ENCODE data around the gene SPATS2.

The SPATS2 gene

DNA sequence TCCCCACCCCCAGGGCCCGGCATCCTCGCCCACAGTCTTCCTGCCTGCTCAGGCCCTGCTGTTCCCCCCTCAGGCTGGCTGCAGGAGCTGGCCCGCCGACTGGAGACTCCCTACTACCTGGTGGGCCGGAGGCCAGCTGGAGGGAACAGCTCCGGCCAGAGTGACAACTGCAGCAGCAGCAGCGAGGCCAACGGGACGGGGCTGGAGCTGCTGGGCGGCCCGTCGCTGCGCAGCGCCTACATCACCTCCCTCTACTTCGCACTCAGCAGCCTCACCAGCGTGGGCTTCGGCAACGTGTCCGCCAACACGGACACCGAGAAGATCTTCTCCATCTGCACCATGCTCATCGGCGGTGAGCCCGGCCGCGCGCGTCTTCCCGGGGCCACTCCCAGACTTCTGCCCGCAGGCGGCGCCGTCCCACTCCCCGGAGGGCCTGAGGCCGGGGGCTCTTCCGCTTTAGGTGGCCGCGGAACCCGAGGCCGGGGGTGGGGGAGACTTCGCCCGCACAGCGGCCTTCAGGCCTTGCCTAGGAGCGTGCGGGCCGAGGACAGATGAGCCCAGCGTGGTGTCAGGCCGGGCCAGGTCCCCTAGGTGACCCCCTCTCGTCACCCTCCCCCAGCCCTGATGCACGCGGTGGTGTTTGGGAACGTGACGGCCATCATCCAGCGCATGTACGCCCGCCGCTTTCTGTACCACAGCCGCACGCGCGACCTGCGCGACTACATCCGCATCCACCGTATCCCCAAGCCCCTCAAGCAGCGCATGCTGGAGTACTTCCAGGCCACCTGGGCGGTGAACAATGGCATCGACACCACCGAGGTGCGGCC, 181.8 kb downstream of the SPATS2 start:
- 36 to 56% methylated on average over 42 to 54 of the region's 70 CpGs for WGBS, 2 experiments (ENCODE audit: insufficient coverage in 2 of 2)
- Histone ChIP-seq H3K4me3 (ENCODE audit: extremely low read depth, insufficient read depth, low read length, poor library complexity, severe bottlenecking) (no peak overlapping the region), H3K9me3 (ENCODE audit: control insufficient read depth, low read length) (no peaks in the 10 kb centered on the region), H3K36me3 (ENCODE audit: control insufficient read depth, insufficient read depth, low read length) (no peaks in the 10 kb centered on the region), H3K4me1 (ENCODE audit: control insufficient read depth, insufficient read depth, low read length, poor library complexity, severe bottlenecking) (peaks cover 7% of the 10 kb centered on the region), H3K27ac (ENCODE audit: low read depth, low read length, severe bottlenecking) (no peak overlapping the region)

DNA sequence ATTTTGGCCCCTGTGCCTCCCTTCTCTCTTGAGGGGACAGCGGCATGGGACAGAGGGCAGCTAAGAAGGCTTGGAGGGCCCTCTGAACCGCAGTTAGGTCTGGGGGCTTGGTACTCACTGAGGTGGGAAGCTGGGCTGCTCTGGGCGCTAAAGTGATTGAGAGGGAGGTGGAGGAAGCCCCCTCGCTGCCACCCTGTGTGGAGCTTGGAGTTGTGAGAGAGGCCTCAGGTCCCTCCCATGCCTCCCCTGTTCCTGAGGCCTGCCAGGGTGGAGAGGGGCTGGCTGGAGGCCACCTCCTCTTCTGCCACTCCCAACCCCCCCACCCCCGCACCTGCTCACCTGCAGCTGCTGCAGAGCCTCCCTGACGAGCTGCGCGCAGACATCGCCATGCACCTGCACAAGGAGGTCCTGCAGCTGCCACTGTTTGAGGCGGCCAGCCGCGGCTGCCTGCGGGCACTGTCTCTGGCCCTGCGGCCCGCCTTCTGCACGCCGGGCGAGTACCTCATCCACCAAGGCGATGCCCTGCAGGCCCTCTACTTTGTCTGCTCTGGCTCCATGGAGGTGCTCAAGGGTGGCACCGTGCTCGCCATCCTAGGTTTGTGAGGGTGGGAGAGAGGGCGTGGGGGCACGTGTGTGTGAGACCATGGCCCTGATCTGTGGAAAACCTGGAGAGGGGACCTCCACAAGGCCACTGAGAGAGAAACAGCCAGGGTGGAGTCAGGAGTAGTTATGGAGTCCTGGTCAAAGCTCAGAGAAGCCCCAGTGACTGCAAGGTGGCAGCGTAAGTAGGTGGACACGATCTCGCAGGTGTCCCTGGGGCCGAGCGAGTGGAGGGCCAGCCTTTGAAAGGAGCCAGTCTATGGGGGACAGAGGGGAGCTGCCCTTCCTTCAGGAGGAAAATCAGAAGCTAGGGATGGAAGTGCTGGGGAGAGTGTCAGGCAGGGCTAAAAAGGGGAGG, 182.8 kb downstream of the SPATS2 start:
- Histone ChIP-seq H3K9me3 (ENCODE audit: control insufficient read depth, low read length) (no peaks in the 10 kb centered on the region), H3K27ac (ENCODE audit: low read depth, low read length, severe bottlenecking) (no peak overlapping the region), H3K4me3 (ENCODE audit: extremely low read depth, insufficient read depth, low read length, poor library complexity, severe bottlenecking) (no peak overlapping the region), H3K4me1 (ENCODE audit: control insufficient read depth, insufficient read depth, low read length, poor library complexity, severe bottlenecking) (peaks cover 7% of the 10 kb centered on the region), H3K36me3 (ENCODE audit: control insufficient read depth, insufficient read depth, low read length) (no peaks in the 10 kb centered on the region)
- WGBS, 2 experiments (ENCODE audit: insufficient coverage in 2 of 2): 92 to 94% methylated on average over 21 to 22 of the region's 28 CpGs

DNA sequence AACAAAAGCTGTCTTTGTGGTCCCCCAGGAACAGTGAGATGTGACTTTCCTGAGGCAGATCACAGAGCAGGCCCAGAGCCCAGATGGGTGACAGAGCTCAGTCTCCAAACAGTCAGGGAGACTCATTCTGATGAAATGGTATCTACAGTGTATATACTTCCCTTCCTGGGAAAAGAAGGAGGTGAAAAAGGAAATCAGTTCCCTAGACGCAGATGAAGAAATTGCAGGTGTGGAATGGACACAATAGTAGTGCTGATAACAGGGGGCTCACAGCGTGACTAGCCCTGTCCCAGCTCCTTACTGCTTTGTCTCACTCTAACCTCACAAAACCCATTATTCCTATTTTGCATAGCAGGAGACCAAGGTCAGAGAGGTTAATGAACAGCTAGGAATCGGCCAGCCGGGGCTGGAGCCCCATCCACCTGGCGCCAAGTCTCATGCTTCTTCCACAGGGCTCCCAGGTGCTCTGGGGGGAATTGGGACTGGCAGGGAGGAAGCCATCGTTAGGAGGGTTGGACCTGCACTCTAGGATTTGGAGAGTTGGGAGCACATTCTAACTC, 183.5 kb downstream of the SPATS2 start:
- no peak overlapping the region for H3K27ac ChIP-seq (ENCODE audit: low read depth, low read length, severe bottlenecking)
- peaks cover 11% of the 10 kb centered on the region for H3K4me1 ChIP-seq (ENCODE audit: control insufficient read depth, insufficient read depth, low read length, poor library complexity, severe bottlenecking)
- H3K36me3 ChIP-seq (ENCODE audit: control insufficient read depth, insufficient read depth, low read length): peaks cover under 1% of the 10 kb centered on the region
- no peaks in the 10 kb centered on the region for H3K9me3 ChIP-seq (ENCODE audit: control insufficient read depth, low read length)
- 86 to 87% methylated on average over 3 of the region's 6 CpGs for WGBS, 2 experiments (ENCODE audit: insufficient coverage in 2 of 2)
- no peak overlapping the region for H3K4me3 ChIP-seq (ENCODE audit: extremely low read depth, insufficient read depth, low read length, poor library complexity, severe bottlenecking)

DNA sequence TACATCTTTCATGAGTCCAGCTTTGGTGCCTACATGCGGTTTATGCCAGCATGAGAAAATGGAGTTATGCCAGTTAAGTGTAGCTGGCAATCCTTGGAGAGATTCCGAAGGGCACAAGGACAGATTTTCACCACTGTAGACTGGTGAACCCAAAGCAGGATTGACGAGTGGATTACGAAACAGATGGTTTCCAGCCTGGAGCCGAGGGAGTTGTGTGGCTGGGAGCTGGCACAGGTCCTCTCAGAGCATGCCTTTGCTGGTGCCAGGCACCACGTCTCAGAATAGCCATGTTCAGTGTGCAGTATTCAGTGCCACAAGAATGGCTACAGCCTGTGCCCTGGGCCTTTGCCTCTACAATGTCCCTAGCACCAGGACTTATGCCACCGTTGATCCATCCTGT, 184.8 kb downstream of the SPATS2 start:
- H3K4me1 ChIP-seq (ENCODE audit: control insufficient read depth, insufficient read depth, low read length, poor library complexity, severe bottlenecking): peaks cover 11% of the 10 kb centered on the region
- WGBS, 2 experiments (ENCODE audit: insufficient coverage in 2 of 2): 89 to 90% methylated on average over 7 of the region's 7 CpGs

DNA sequence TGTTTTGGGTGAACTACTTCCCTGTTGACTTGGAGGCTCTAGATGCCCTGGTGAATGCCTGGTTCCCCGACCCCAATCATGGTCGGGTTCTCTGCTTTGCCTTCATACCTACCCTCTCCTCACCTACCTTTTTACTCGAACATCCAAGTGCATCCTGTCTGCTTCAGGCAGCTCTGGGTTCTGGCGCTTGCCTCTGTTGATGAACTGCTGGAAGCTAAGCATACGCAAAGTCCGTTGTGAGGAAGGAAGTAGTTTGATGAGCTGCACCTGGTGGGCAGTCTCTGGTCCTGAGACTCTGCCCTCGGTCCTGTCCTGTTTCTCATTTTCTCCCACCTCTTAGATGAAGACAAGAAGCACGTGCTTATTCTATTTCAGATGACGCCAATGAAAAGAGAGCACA, 185.2 kb downstream of the SPATS2 start:
- no peak overlapping the region for H3K27ac ChIP-seq (ENCODE audit: low read depth, low read length, severe bottlenecking)
- no peak overlapping the region for H3K4me3 ChIP-seq (ENCODE audit: extremely low read depth, insufficient read depth, low read length, poor library complexity, severe bottlenecking)
- H3K4me1 ChIP-seq (ENCODE audit: control insufficient read depth, insufficient read depth, low read length, poor library complexity, severe bottlenecking): peaks cover 11% of the 10 kb centered on the region
- H3K9me3 ChIP-seq (ENCODE audit: control insufficient read depth, low read length): no peaks in the 10 kb centered on the region
- peaks cover 16% of the 10 kb centered on the region for H3K36me3 ChIP-seq (ENCODE audit: control insufficient read depth, insufficient read depth, low read length)
- WGBS, 2 experiments (ENCODE audit: insufficient coverage in 2 of 2): 81 to 98% methylated on average over 6 to 8 of the region's 9 CpGs

More for the DNA sequence above, 184.8 kb downstream of the SPATS2 start:
- peaks cover 12% of the 10 kb centered on the region for H3K36me3 ChIP-seq (ENCODE audit: control insufficient read depth, insufficient read depth, low read length)
- no peak overlapping the region for H3K27ac ChIP-seq (ENCODE audit: low read depth, low read length, severe bottlenecking)
- H3K4me3 ChIP-seq (ENCODE audit: extremely low read depth, insufficient read depth, low read length, poor library complexity, severe bottlenecking): no peak overlapping the region
- no peaks in the 10 kb centered on the region for H3K9me3 ChIP-seq (ENCODE audit: control insufficient read depth, low read length)

DNA sequence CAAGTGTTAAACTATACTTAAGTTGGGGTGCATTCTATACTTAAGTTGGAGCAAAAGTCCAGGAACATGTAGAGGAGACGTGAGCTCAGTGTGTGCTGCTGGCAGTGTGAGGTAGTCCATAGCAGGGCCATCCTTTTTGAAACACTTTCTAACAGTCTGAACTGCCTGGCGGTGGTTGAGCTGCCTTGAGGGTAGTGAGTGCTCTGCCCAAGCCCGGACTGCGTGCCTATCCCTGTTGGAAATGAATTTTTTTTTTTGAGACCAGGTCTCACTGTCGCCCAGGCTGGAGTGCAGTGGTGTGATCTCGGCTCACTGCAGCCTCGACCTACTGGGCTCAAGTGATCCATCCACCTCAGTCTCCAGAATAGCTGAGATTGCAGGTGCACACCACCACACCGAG, 185.6 kb downstream of the SPATS2 start:
- H3K4me3 ChIP-seq (ENCODE audit: extremely low read depth, insufficient read depth, low read length, poor library complexity, severe bottlenecking): no peak overlapping the region
- peaks cover 20% of the 10 kb centered on the region for H3K36me3 ChIP-seq (ENCODE audit: control insufficient read depth, insufficient read depth, low read length)
- no peaks in the 10 kb centered on the region for H3K9me3 ChIP-seq (ENCODE audit: control insufficient read depth, low read length)
- 80 to 88% methylated on average over 7 to 8 of the region's 8 CpGs for WGBS, 2 experiments (ENCODE audit: insufficient coverage in 2 of 2)
- peaks cover 11% of the 10 kb centered on the region for H3K4me1 ChIP-seq (ENCODE audit: control insufficient read depth, insufficient read depth, low read length, poor library complexity, severe bottlenecking)
- H3K27ac ChIP-seq (ENCODE audit: low read depth, low read length, severe bottlenecking): no peak overlapping the region

DNA sequence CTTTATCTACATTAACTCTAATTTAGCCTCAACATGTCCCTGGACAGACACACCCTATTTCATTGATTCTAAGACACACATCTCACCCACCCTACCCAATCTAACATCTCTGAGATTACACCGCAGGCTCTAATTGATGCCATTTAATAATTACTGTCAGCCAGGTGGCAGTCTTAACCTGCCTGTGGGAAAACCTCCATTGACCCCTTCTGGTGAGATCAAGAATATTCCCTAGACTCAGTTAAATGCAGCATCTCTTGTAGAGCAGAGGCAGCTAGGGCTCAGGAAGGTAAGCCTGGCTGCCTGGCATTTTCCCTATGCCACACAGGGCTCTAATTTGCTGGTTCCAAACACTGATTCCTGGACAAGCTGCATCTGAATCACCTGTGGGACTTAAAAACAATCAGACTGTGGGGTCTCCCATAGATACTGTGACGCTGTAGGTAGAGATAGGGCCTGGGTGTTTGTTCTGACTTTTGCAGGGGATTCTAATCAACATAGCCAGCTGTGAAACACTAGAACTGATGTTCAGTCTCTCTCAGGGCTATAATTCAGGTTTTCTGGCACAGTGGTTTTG, 186.3 kb downstream of the SPATS2 start:
- Histone ChIP-seq H3K4me1 (ENCODE audit: control insufficient read depth, insufficient read depth, low read length, poor library complexity, severe bottlenecking) (peaks cover 11% of the 10 kb centered on the region), H3K9me3 (ENCODE audit: control insufficient read depth, low read length) (no peaks in the 10 kb centered on the region), H3K4me3 (ENCODE audit: extremely low read depth, insufficient read depth, low read length, poor library complexity, severe bottlenecking) (no peak overlapping the region), H3K36me3 (ENCODE audit: control insufficient read depth, insufficient read depth, low read length) (peaks cover 28% of the 10 kb centered on the region), H3K27ac (ENCODE audit: low read depth, low read length, severe bottlenecking) (no peak overlapping the region)
- 29 to 69% methylated on average over 1 to 2 of the region's 2 CpGs for WGBS, 2 experiments (ENCODE audit: insufficient coverage in 2 of 2)

DNA sequence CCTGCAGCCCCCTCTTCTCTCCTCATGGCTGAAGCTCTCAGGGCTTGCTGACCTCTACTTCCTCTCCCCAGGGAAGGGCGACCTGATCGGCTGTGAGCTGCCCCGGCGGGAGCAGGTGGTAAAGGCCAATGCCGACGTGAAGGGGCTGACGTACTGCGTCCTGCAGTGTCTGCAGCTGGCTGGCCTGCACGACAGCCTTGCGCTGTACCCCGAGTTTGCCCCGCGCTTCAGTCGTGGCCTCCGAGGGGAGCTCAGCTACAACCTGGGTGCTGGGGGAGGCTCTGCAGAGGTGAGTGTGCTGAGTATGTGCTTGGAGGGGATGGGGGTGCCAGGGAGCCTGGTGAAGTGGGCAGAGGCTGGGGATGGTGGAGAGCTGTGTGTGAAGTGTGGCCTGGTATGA, 187.0 kb downstream of the SPATS2 start:
- no peaks in the 10 kb centered on the region for H3K9me3 ChIP-seq (ENCODE audit: control insufficient read depth, low read length)
- no peak overlapping the region for H3K27ac ChIP-seq (ENCODE audit: low read depth, low read length, severe bottlenecking)
- 84 to 94% methylated on average over 7 to 15 of the region's 15 CpGs for WGBS, 2 experiments (ENCODE audit: insufficient coverage in 2 of 2)
- H3K36me3 ChIP-seq (ENCODE audit: control insufficient read depth, insufficient read depth, low read length): peaks cover 34% of the 10 kb centered on the region
- H3K4me3 ChIP-seq (ENCODE audit: extremely low read depth, insufficient read depth, low read length, poor library complexity, severe bottlenecking): no peak overlapping the region
- peaks cover 5% of the 10 kb centered on the region for H3K4me1 ChIP-seq (ENCODE audit: control insufficient read depth, insufficient read depth, low read length, poor library complexity, severe bottlenecking)

DNA sequence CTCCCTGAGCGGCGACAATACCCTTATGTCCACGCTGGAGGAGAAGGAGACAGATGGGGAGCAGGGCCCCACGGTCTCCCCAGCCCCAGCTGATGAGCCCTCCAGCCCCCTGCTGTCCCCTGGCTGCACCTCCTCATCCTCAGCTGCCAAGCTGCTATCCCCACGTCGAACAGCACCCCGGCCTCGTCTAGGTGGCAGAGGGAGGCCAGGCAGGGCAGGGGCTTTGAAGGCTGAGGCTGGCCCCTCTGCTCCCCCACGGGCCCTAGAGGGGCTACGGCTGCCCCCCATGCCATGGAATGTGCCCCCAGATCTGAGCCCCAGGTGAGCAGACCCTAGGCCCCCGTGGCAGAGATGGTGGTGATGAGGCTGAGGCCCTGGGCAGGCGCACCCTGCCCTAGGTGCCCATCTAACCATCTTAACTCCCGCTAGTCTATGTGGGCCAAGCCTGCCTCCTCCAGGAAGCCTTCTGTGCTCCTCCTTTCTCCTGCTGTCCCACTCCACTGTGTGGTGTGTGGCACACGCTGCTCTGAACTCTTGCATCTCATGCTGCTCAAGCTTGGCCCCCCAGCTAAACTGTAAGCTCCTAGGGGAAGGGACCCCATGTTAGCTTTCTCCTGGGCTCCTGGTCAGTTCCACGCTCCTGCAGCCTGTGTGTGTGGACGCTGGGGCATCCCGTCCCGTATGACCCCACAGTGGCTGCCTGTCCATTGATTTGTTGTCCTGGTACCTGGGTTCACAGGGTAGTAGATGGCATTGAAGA, 188.5 kb downstream of the SPATS2 start:
- no peak overlapping the region for H3K4me3 ChIP-seq (ENCODE audit: extremely low read depth, insufficient read depth, low read length, poor library complexity, severe bottlenecking)
- WGBS, 2 experiments (ENCODE audit: insufficient coverage in 2 of 2): 95 to 97% methylated on average over 12 to 14 of the region's 18 CpGs
- peaks cover 4% of the 10 kb centered on the region for H3K4me1 ChIP-seq (ENCODE audit: control insufficient read depth, insufficient read depth, low read length, poor library complexity, severe bottlenecking)
- peaks cover 50% of the 10 kb centered on the region for H3K36me3 ChIP-seq (ENCODE audit: control insufficient read depth, insufficient read depth, low read length)
- H3K9me3 ChIP-seq (ENCODE audit: control insufficient read depth, low read length): no peaks in the 10 kb centered on the region
- H3K27ac ChIP-seq (ENCODE audit: low read depth, low read length, severe bottlenecking): no peak overlapping the region

Data from mesodermal cell (in vitro differentiated cells).